Colonic mucosa (tissue), 4 donors: ENCODE data around the gene VWA8. TPM values are rescaled to one million over a fixed set of nuclear protein-coding genes. Genes with fewer than 3 reads are reported as not detected.
"Not testable (repeated sequence)": the region's sequence is repeated elsewhere in the genome, so short reads cannot be mapped to it uniquely, and the experiment has no call there.

Experiments
- DNase-seq: peaks from one replicate; pipeline ENCODE4 v3.0.0-alpha.2; 2020
- H3K27ac ChIP-seq: fragments of 200-600 bp; one replicate; pipeline ENCODE4 v1.8.0; 2021
- H3K27me3 ChIP-seq: fragments of 200-600 bp; one replicate; pipeline ENCODE4 v1.8.0; 2021
- H3K36me3 ChIP-seq: fragments of 200-600 bp; one replicate; pipeline ENCODE4 v1.8.0; 2021
- H3K4me1 ChIP-seq: fragments of 200-600 bp; one replicate; pipeline ENCODE4 v1.8.0; 2021; ENCODE audit warnings: mild to moderate bottlenecking
- H3K4me3 ChIP-seq: fragments of 200-600 bp; one replicate; pipeline ENCODE4 v1.8.0; 2021
- H3K9ac ChIP-seq, 2 donors: one replicate each; pipeline ENCODE4 v1.7.0; 2013; ENCODE audit warnings: control low read depth in 2 of 2, low read depth in 2 of 2, low read length in 2 of 2
- H3K9me3 ChIP-seq: fragments of 200-600 bp; one replicate; pipeline ENCODE4 v1.8.0; 2021
- intact Hi-C: fragments of 100-400 bp; cut with DNase I; formaldehyde crosslinking; loops from one replicate; pipeline ENCODE4 v1.14.1; 2022
- total RNA-seq, 2 donors: library from RNA; stranded (reverse); fragmentation: NEBNext Ultra II Directional in 1 of 2; extraction: Animal tissue kit (Norgen Biotek cat#: 25700) in 1 of 2; gene quantifications; one replicate each; pipeline ENCODE4 v1.2.1, GENCODE V29; 2021
- TF ChIP-seq, protein P1 (sequence below): fragments of 200-600 bp; IDR thresholded peaks from one replicate; pipeline ENCODE4 v1.8.0; 2022; ENCODE audit warnings: antibody characterized with exemption, mild to moderate bottlenecking
- donor health status: healthy.
- donor health status: DM: no; HTN: no; CAD: no.
- donor health status: DM: no; HTN: no; CAD: no.

VWA8 gene
- total RNA-seq, 2 donors from 2014 or later: 23.8 to 31.8 TPM

- H3K9ac ChIP-seq: no peak overlapping the region
- no peaks in the 10 kb centered on the region for H3K4me1 ChIP-seq
- H3K27me3 ChIP-seq: no peaks in the 10 kb centered on the region
- no peak for DNase-seq
- H3K4me3 ChIP-seq: no peak overlapping the region
- no peak overlapping the region for H3K27ac ChIP-seq
- TF ChIP-seq, protein P1, sequence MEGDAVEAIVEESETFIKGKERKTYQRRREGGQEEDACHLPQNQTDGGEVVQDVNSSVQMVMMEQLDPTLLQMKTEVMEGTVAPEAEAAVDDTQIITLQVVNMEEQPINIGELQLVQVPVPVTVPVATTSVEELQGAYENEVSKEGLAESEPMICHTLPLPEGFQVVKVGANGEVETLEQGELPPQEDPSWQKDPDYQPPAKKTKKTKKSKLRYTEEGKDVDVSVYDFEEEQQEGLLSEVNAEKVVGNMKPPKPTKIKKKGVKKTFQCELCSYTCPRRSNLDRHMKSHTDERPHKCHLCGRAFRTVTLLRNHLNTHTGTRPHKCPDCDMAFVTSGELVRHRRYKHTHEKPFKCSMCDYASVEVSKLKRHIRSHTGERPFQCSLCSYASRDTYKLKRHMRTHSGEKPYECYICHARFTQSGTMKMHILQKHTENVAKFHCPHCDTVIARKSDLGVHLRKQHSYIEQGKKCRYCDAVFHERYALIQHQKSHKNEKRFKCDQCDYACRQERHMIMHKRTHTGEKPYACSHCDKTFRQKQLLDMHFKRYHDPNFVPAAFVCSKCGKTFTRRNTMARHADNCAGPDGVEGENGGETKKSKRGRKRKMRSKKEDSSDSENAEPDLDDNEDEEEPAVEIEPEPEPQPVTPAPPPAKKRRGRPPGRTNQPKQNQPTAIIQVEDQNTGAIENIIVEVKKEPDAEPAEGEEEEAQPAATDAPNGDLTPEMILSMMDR: peak; percentile 59
- no peaks in the 10 kb centered on the region for H3K36me3 ChIP-seq
- no peaks in the 10 kb centered on the region for H3K9me3 ChIP-seq
- intact Hi-C loops: loop anchor here (10.0 kb wide), 1 partner anchor 199 kb away; no protein-coding TSS in a partner anchor
Observed at GRCh38 chr13:41905600-41906254, 55.2 kb downstream of the VWA8 start.

GRCh38 chr13:41900918-41901317 is 60.0 kb downstream of the VWA8 start:
- H3K4me1 ChIP-seq: no peaks in the 10 kb centered on the region
- H3K27me3 ChIP-seq: no peaks in the 10 kb centered on the region
- no peaks in the 10 kb centered on the region for H3K36me3 ChIP-seq
- TF ChIP-seq, protein P1: no peak
- no peak overlapping the region for H3K9ac ChIP-seq
- no peaks in the 10 kb centered on the region for H3K9me3 ChIP-seq
- intact Hi-C loops: loop anchor here (10.0 kb wide), 1 partner anchor 204 kb away; no protein-coding TSS in a partner anchor
- DNase-seq: no peak
- H3K4me3 ChIP-seq: no peak overlapping the region
- no peak overlapping the region for H3K27ac ChIP-seq

DNA sequence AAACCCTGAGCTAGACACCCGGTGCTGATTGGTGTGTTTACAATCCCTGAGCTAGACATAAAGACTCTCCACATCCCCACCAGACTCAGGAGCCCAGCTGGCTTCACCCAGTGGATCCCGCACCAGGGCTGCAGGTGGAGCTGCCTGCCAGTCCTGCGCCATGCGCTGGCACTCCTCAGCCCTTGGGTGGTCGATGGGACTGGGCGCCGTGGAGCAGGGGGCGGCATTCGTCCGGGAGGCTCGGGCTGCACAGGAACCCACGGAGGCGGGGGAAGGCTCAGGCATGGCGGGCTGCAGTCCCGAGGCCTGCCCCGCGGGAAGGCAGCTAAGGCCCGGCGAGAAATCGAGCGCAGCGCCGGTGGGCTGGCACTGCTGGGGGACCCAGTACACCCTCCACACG is 62.5 kb downstream of the VWA8 start:
- H3K9me3 ChIP-seq, DNase-seq, H3K27me3 ChIP-seq, H3K4me1 ChIP-seq, H3K9ac ChIP-seq, H3K4me3 ChIP-seq, intact Hi-C loops, H3K27ac ChIP-seq, H3K36me3 ChIP-seq: not testable (repeated sequence)

DNA sequence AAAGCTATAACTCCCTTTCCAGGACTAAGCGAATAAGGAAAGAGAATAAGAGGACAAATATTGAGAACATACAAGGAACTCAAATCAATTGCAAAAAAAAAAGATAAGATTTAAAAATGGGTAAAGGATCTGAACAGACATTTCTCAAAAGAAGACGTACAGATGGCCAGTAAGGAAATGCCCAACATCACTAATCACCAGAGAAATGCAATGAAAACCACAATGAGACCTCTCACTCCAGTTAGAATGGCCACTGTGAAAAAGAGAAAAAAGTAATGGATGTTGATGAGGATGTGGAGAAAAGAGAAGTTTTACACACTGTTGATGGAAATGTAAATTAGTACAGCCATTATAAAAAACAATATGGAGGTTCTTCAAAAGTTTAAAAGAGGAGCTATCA is 63.8 kb downstream of the VWA8 start:
- intact Hi-C loops: no loop called here
- TF ChIP-seq, protein P1: no peak
- H3K4me1 ChIP-seq: no peaks in the 10 kb centered on the region

DNA sequence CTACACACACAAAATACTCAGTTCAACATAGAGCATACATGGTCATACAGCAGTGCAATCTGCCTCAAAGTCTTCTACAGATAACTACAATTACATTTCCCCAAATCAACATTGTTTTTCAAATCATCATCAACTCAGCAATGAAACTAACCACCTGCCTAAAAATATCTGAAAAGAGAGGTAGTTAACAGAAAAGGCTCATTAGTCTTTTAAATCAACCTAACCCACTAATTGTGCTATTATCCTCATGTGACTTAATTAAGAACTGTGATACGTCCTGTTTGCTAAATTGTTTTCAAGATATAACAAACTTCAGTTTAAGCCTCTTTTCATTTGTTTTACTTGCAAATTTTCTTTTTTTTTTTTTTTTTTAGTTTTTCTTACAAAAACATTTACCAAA is 65.4 kb downstream of the VWA8 start:
- Histone ChIP-seq H3K9ac (no peak overlapping the region), H3K27me3 (no peaks in the 10 kb centered on the region), H3K27ac (no peak overlapping the region), H3K9me3 (no peaks in the 10 kb centered on the region), H3K36me3 (no peaks in the 10 kb centered on the region), H3K4me3 (no peak overlapping the region), H3K4me1 (no peaks in the 10 kb centered on the region)
- intact Hi-C loops: no loop called here
- TF ChIP-seq, protein P1: no peak
- DNase-seq: no peak

More for the DNA sequence above, 63.8 kb downstream of the VWA8 start:
- Histone ChIP-seq H3K9ac (no peak overlapping the region), H3K36me3 (no peaks in the 10 kb centered on the region), H3K27ac (no peak overlapping the region), H3K4me3 (no peak overlapping the region), H3K9me3 (no peaks in the 10 kb centered on the region), H3K27me3 (no peaks in the 10 kb centered on the region)
- no peak for DNase-seq

GRCh38 chr13:41891119-41891518 is 69.8 kb downstream of the VWA8 start:
- DNase-seq: no peak
- intact Hi-C loops: no loop called here
- H3K4me3 ChIP-seq: no peak overlapping the region
- no peaks in the 10 kb centered on the region for H3K4me1 ChIP-seq
- no peaks in the 10 kb centered on the region for H3K27me3 ChIP-seq
- no peaks in the 10 kb centered on the region for H3K9me3 ChIP-seq
- TF ChIP-seq, protein P1: no peak
- no peak overlapping the region for H3K27ac ChIP-seq
- no peaks in the 10 kb centered on the region for H3K36me3 ChIP-seq
- H3K9ac ChIP-seq: no peak overlapping the region
